Stimulated activated CD8-positive, alpha-beta memory T cell treated with anti-CD3 and anti-CD28 coated beads, Interleukin-4, amount 100 ng/mL, for 24 hours (primary cell): ENCODE results near the gene IGFL3.

Experiments used
- DNase-seq: peaks from one replicate; pipeline ENCODE4 v3.0.0-alpha.2; 2020; ENCODE audit warnings: low read depth

Gene IGFL3

DNA sequence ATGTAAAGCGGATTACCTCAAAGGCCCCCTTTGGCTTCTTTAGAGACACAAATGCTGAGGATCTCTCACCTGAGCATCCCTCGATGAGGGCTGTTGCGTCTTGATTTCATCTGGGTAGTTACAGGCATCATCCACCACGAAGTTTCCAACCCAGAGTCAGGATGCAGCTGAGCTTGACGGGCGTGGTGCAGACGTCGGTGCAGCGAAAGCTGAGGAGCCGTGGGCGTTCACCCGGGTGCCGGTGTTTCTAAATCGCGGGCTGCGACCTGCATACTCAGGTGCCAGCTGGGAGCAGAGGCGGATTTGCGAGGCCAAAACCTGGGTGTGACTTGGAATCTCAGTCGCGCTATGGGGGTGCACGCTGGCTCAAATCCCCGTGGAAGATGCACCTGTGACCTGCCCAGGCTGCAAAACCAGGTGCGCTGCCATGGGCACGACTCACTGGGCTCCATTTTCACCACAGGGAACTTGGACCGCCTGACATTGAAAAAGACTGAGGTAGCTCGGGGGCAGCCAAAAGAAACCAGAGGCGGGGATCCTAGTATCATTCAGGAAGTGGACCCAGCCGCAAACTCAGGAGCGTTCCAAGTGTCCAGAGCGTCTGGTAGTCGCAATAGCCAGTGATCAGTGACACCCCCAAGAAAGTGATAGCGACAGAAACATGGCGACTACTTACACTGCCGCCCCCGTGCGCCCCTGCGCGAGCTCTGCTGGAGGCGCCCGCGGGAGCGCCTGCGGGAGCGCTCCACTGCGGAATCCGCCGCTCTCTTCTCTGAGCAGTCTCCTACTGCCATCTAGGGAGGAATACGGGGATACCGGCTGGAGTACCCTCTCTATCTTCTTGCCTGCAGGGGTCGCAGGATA is 47.3 kb downstream of the IGFL3 start:
- no peak for DNase-seq

- DNase-seq, result no peak
Observed at GRCh38 chr19:46076031-46076880, 48.2 kb downstream of the IGFL3 start.

GRCh38 chr19:46073268-46073922 is 51.1 kb downstream of the IGFL3 start:
- no peak for DNase-seq
